HCT116 (cell line): ENCODE measurements around the gene CCDC87. TPM values are rescaled to one million over a fixed set of nuclear protein-coding genes. Genes with fewer than 3 reads are reported as not detected.

ENCODE experiments used
- ATAC-seq: fragments of 200-7000 bp; cut with Tn5 transposase; 2 replicates; pipeline ENCODE4 v1.9.1; 2020; ENCODE audit warnings: mild to moderate bottlenecking, moderate library complexity
- BruUV-seq: library from RNA; stranded (reverse); fragments of 400-500 nt; replicated peaks from 2 replicates; lab custom pipeline; 2021; lab: Mats Ljungman, UMichigan
- CTCF ChIA-PET: fragments of 300-600 bp; sonication (Branson Sonifier 250); formaldehyde crosslinking; loops from one replicate; lab custom pipeline; 2021; ENCODE audit warnings: antibody characterized with exemption; lab: Charles Lee
- POLR2A ChIA-PET: fragments of 300-600, 350-600 bp; sonication (Branson Sonifier 250); formaldehyde crosslinking; loops from one replicate; lab custom pipeline; 2021; ENCODE audit warnings: antibody characterized with exemption; lab: Charles Lee
- RAD21 ChIA-PET, 2 experiments: fragments of 300-600 bp; sonication (Branson Sonifier 250); formaldehyde crosslinking; loops; one replicate each; lab custom pipeline; 2023; ENCODE audit warnings: low total read pairs in 2 of 2; ENCODE audit not compliant: uncharacterized antibody in 2 of 2, unreplicated experiment in 2 of 2, low non-redundant PET in 1 of 2; lab: Charles Lee
- DNase-seq: peaks from one replicate; pipeline ENCODE4 v3.0.0-alpha.2; 2010; ENCODE audit warnings: low read depth, low spot score
- H2AFZ ChIP-seq: fragments of 200-600 bp; shearing (Covaris generic), sonication (generic); 2 replicates; pipeline ENCODE4 v1.6.1; 2017; ENCODE audit warnings: low read depth, mixed run types, mixed read lengths, antibody characterized with exemption, low read length; ENCODE audit not compliant: poor library complexity, severe bottlenecking
- H3K27ac ChIP-seq: 2 replicates; pipeline ENCODE4 v1.5.1; 2012; ENCODE audit warnings: low read depth, low read length
- H3K27me3 ChIP-seq: fragments of 200-600 bp; sonication (generic); 2 replicates; pipeline ENCODE4 v1.6.1; 2016; ENCODE audit warnings: mixed run types, low read length, mixed read lengths; ENCODE audit not compliant: insufficient read depth
- H3K36me3 ChIP-seq, 2 experiments: fragments of 200-500 bp in 1 of 2; fragments of 200-600 bp in 1 of 2; sonication (Bioruptor generic) in 1 of 2; sonication (generic) in 1 of 2; 2 replicates each; pipeline versions ENCODE4 v1.5.1 to v1.6.1; 2014 to 2016; ENCODE audit warnings: low read length in 2 of 2, inconsistent platforms in 1 of 2, mixed read lengths in 1 of 2, mixed run types in 1 of 2; ENCODE audit not compliant: insufficient read depth in 2 of 2, control insufficient read depth in 1 of 2
- H3K4me1 ChIP-seq, 2 experiments: fragments of 200-600 bp in 1 of 2; sonication (generic) in 1 of 2; 2 replicates each; pipeline versions ENCODE4 v1.5.1 to v1.6.1; 2012 to 2017; ENCODE audit warnings: low read length in 2 of 2, inconsistent platforms in 1 of 2, mild to moderate bottlenecking in 1 of 2, mixed read lengths in 1 of 2, mixed run types in 1 of 2, moderate library complexity in 1 of 2; ENCODE audit not compliant: insufficient read depth in 2 of 2, control insufficient read depth in 1 of 2
- H3K4me2 ChIP-seq: fragments of 200-600 bp; sonication (generic); 2 replicates; pipeline ENCODE4 v1.6.1; 2017; ENCODE audit warnings: mixed run types, low read length, mixed read lengths
- H3K4me3 ChIP-seq, 2 experiments: fragments of 200-600 bp in 1 of 2; sonication (generic) in 1 of 2; replicated peaks in 1 of 2; 2 replicates each; pipeline ENCODE4 v1.5.1; 2011 to 2016; ENCODE audit warnings: low read length in 2 of 2, control low read depth in 1 of 2, low read depth in 1 of 2, mild to moderate bottlenecking in 1 of 2, mixed read lengths in 1 of 2, mixed run types in 1 of 2
- H3K79me2 ChIP-seq: fragments of 200-600 bp; sonication (generic); 2 replicates; pipeline ENCODE4 v1.6.1; 2017; ENCODE audit warnings: mild to moderate bottlenecking, mixed run types, low read length, moderate library complexity, mixed read lengths; ENCODE audit not compliant: insufficient read depth
- H3K9ac ChIP-seq: fragments of 200-600 bp; sonication (generic); 2 replicates; pipeline ENCODE4 v1.6.1; 2016; ENCODE audit warnings: low read length, mixed read lengths
- H3K9me2 ChIP-seq: fragments of 200-600 bp; sonication (generic), shearing (Covaris generic); 2 replicates; pipeline ENCODE4 v1.6.1; 2017; ENCODE audit warnings: mixed run types, mild to moderate bottlenecking, moderate library complexity; ENCODE audit not compliant: insufficient read depth
- H3K9me3 ChIP-seq, 2 experiments: fragments of 200-500 bp in 1 of 2; fragments of 200-600 bp in 1 of 2; sonication (Bioruptor generic) in 1 of 2; sonication (generic) in 1 of 2; 2 replicates each; pipeline ENCODE4 v1.6.1; 2014 to 2017; ENCODE audit warnings: low read length in 2 of 2, mixed read lengths in 2 of 2, inconsistent platforms in 1 of 2, low read depth in 1 of 2, mild to moderate bottlenecking in 1 of 2, mixed run types in 1 of 2, moderate library complexity in 1 of 2; ENCODE audit not compliant: control insufficient read depth in 1 of 2, insufficient read depth in 1 of 2
- H4K20me1 ChIP-seq: fragments of 200-600 bp; sonication (generic), shearing (Covaris generic); 2 replicates; pipeline ENCODE4 v1.6.1; 2017; ENCODE audit warnings: mixed run types, mild to moderate bottlenecking, moderate library complexity; ENCODE audit not compliant: insufficient read depth
- CTCF ChIP-seq, 3 experiments: fragments of 200-600 bp in 1 of 3; sonication (generic) in 1 of 3; IDR thresholded peaks in 2 of 3; conservative IDR thresholded peaks in 1 of 3; 2 replicates each; pipeline ENCODE4 v1.5.1; 2012 to 2017; ENCODE audit warnings: low read depth in 2 of 3, low read length in 2 of 3, antibody characterized with exemption in 1 of 3, borderline replicate concordance in 1 of 3, control low read depth in 1 of 3, mild to moderate bottlenecking in 1 of 3, mixed read lengths in 1 of 3, mixed run types in 1 of 3, moderate library complexity in 1 of 3; ENCODE audit not compliant: insufficient read depth in 1 of 3
- EGR1 ChIP-seq: IDR thresholded peaks from 2 replicates; pipeline ENCODE4 v1.6.1; 2012; ENCODE audit warnings: low read depth
- EZH2phosphoT487 ChIP-seq: fragments of 200-600 bp; IDR thresholded peaks from 2 replicates; pipeline ENCODE4 v1.6.1; 2018; ENCODE audit warnings: antibody characterized with exemption, borderline replicate concordance
- JUND ChIP-seq: IDR thresholded peaks from 2 replicates; pipeline ENCODE4 v1.6.1; 2012
- MAX ChIP-seq: IDR thresholded peaks from 2 replicates; pipeline ENCODE4 v1.6.1; 2012
- RAD21 ChIP-seq: IDR thresholded peaks from 2 replicates; pipeline ENCODE4 v1.6.1; 2012; ENCODE audit warnings: low read depth, mild to moderate bottlenecking
- SP1 ChIP-seq: IDR thresholded peaks from 2 replicates; pipeline ENCODE4 v1.6.1; 2012; ENCODE audit warnings: low read depth
- SRF ChIP-seq: IDR thresholded peaks from 2 replicates; pipeline ENCODE4 v1.6.1; 2012; ENCODE audit warnings: low read depth
- ZBTB33 ChIP-seq: IDR thresholded peaks from 2 replicates; pipeline ENCODE4 v1.6.1; 2011; ENCODE audit warnings: mild to moderate bottlenecking, low read length, moderate library complexity; ENCODE audit not compliant: insufficient replicate concordance; ENCODE audit errors: extremely low read depth
- ZFX ChIP-seq: fragments of 450-650 bp; IDR thresholded peaks from 2 replicates; pipeline ENCODE4 v1.6.1; 2017
- intact Hi-C: fragments of 100-400 bp; cut with micrococcal nuclease; formaldehyde crosslinking; loops from 2 replicates; pipeline ENCODE4 v1.10.0; 2022
- total RNA-seq: library from RNA; stranded (reverse); gene quantifications from one replicate; pipeline ENCODE4 v1.2.1, GENCODE V29; 2021; ENCODE audit not compliant: unreplicated experiment

Gene CCDC87
- total RNA-seq, 1 experiment from 2014 or later: 0.39 TPM

DNA sequence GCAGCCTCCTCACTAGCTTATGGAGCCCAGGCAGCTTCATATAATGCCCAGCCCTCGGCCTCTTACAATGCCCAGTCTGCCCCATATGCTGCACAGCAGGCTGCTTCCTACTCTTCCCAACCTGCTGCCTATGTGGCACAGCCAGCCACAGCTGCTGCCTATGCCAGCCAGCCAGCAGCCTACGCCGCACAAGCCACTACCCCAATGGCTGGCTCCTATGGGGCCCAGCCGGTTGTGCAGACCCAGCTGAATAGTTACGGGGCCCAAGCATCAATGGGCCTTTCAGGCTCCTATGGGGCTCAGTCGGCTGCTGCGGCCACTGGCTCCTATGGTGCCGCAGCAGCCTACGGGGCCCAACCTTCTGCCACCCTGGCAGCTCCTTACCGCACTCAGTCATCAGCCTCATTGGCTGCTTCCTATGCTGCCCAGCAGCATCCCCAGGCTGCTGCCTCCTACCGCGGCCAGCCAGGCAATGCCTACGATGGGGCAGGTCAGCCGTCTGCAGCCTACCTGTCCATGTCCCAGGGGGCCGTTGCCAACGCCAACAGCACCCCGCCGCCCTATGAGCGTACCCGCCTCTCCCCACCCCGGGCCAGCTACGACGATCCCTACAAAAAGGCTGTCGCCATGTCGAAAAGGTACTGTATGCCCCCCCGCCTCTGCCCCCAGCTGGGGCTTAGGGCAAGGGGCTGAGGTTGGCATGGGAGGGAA lies 32.3 kb upstream of the CCDC87 start:
- Histone ChIP-seq H3K4me3 (no peak overlapping the region), H3K9ac (no peak overlapping the region), H3K9me3 (no peaks in the 10 kb centered on the region), H3K36me3 (peaks cover 74 to 85% of the 10 kb centered on the region in 2 experiments), H2AFZ (no peak overlapping the region), H3K27me3 (no peaks in the 10 kb centered on the region), H3K27ac (no peak overlapping the region), H3K4me2 (no peak overlapping the region), H4K20me1 (peaks cover 55% of the 10 kb centered on the region; the same call in 1 of the 2 replicates), H3K9me2 (no peaks in the 10 kb centered on the region), H3K79me2 (peaks cover 100% of the 10 kb centered on the region), H3K4me1 (no peaks in the 10 kb centered on the region)
- ChIA-PET CTCF (no interaction called here), RAD21 (no interaction called here), POLR2A (interaction anchor here (1.0 to 1.4 kb wide), 2 partner anchors 9 kb away, joined by 3 to 6 read pairs; partner anchors contain the start of gene RBM14)
- intact Hi-C loops: no loop called here
- ATAC-seq (no peak; the same call in 1 of the 2 replicates), DNase-seq (no peak)
- no peak for TF ChIP-seq JUND
- TF ChIP-seq EZH2phosphoT487: no peak
- TF ChIP-seq EGR1: no peak
- TF ChIP-seq CTCF (IDR thresholded peaks at IDR 0.05 in 2 of 3, conservative IDR thresholded peaks at IDR 0.05 in 1 of 3; ENCODE audit: borderline replicate concordance in 1 of 3, insufficient read depth in 1 of 3, low read depth in 2 of 3, low read length in 2 of 3): no peak
- TF ChIP-seq MAX: no peak
- no peak for TF ChIP-seq SRF
- TF ChIP-seq ZBTB33: no peak
- no peak for TF ChIP-seq SP1
- no peak for TF ChIP-seq ZFX
- no peak for TF ChIP-seq RAD21
- no TSS peak for BruUV-seq
